ENCODE measurements around the gene TP63. TPM values are rescaled to one million over a fixed set of nuclear protein-coding genes. Genes with fewer than 3 reads are reported as not detected.

The TP63 gene
- total and polyA plus RNA-seq, 2 experiments from 2014 or later = not detected

- H3K27me3 Mint-ChIP-seq (ENCODE audit: insufficient read depth, low read depth, poor library complexity) = no peaks in the 10 kb centered on the region
- DNase-seq (ENCODE audit: low spot score) (peak; percentile 43), ATAC-seq (peak; percentile 70)
- Histone ChIP-seq H3K9me2 (ENCODE audit: insufficient read depth) (no peaks in the 10 kb centered on the region), H3K27me3 (ENCODE audit: insufficient read depth) (no peaks in the 10 kb centered on the region), H2AFZ (no peak overlapping the region), H3K27ac (ENCODE audit: low read depth) (no peak overlapping the region), H3K4me1 (ENCODE audit: insufficient read depth) (0 out of 2 replicates have a peak, but pooled peaks cover 2% of the 10 kb centered on the region), H3K36me3 (ENCODE audit: insufficient read depth) (no peaks in the 10 kb centered on the region), H3F3A (replicated peaks; ENCODE audit: low read depth) (no peaks in the 10 kb centered on the region), H3K4me3 (no peak overlapping the region), H4K20me1 (replicated peaks; ENCODE audit: insufficient read depth) (no peaks in the 10 kb centered on the region), H3K4me2 (no peak overlapping the region), H3K79me2 (replicated peaks; ENCODE audit: insufficient read depth) (no peaks in the 10 kb centered on the region)
- H3K36me3 Mint-ChIP-seq (ENCODE audit: low read depth) = no peaks in the 10 kb centered on the region
- no peak overlapping the region for H3K27ac Mint-ChIP-seq
- H3K9me3 Mint-ChIP-seq = no peaks in the 10 kb centered on the region
- TF ChIP-seq CREB1 (CRISPR knock-in tag; IDR thresholded peaks at IDR 0.05; ENCODE audit: low read depth) = no peak
- no peak for TF ChIP-seq REST (IDR thresholded peaks at IDR 0.05; ENCODE audit: unreplicated experiment)
- no peak for TF ChIP-seq ZNF331 (CRISPR knock-in tag; IDR thresholded peaks at IDR 0.05; ENCODE audit: low read depth)
- no peak for TF ChIP-seq ZNF462 (CRISPR knock-in tag; IDR thresholded peaks at IDR 0.05)
- TF ChIP-seq POLR2AphosphoS5 (IDR thresholded peaks at IDR 0.05; ENCODE audit: low read depth) = no peak
- no peak for TF ChIP-seq ETS1 (IDR thresholded peaks at IDR 0.05)
- TF ChIP-seq ZNF114 (CRISPR knock-in tag; IDR thresholded peaks at IDR 0.05) = no peak
- TF ChIP-seq STAT1 (IDR thresholded peaks at IDR 0.05; ENCODE audit: unreplicated experiment) = no peak
- no peak for TF ChIP-seq JUNB (IDR thresholded peaks at IDR 0.05; ENCODE audit: unreplicated experiment)
- no peak for TF ChIP-seq NANOG (IDR thresholded peaks at IDR 0.05; ENCODE audit: borderline replicate concordance)
- H3K4me3 Mint-ChIP-seq = no peak overlapping the region
- peaks cover 5% of the 10 kb centered on the region; the same call in 2 of the 3 replicates for H3K4me1 Mint-ChIP-seq
These were observed 79.6 kb downstream of the TP63 start for GRCh38 chr3:189710620-189711402.

Data from GM23338 (cell line).